Naive thymus-derived CD8-positive, alpha-beta T cell (primary cell): ENCODE data around the gene SLC39A6. TPM values are rescaled to one million over a fixed set of nuclear protein-coding genes. Genes with fewer than 3 reads are reported as not detected.
"Not testable (repeated sequence)": the region's sequence is repeated elsewhere in the genome, so short reads cannot be mapped to it uniquely, and the experiment has no call there.

Experiments used
- ATAC-seq, 2 donors: fragments of 150-1000 bp; cut with Tn5 transposase in 1 of 2; sonication (Bioruptor Pico), chemical (Tn5 transposase) in 1 of 2; 1 replicate in 1 of 2; 2 replicates in 1 of 2; pipeline ENCODE4 v1.10.0; 2021; ENCODE audit warnings: mild to moderate bottlenecking in 2 of 2, moderate library complexity in 2 of 2
- POLR2A ChIA-PET: fragments of 350-600 bp; sonication (Branson Sonifier 250); formaldehyde crosslinking; loops from one replicate; lab custom pipeline; 2021; ENCODE audit warnings: antibody characterized with exemption; lab: Charles Lee
- DNase-seq, 10 donors: peaks; one replicate each; pipeline versions ENCODE4 v3.0.0 to v3.0.0-alpha.2; 2020 to 2022
- H3K27ac Mint-ChIP-seq, 10 donors: one replicate each; pipeline ENCODE4 v1.8.0; 2020 to 2022; ENCODE audit warnings: mild to moderate bottlenecking in 10 of 10, mixed read lengths in 10 of 10, moderate library complexity in 4 of 10, inconsistent platforms in 1 of 10
- H3K27me3 Mint-ChIP-seq, 5 donors: one replicate each; pipeline ENCODE4 v1.8.0; 2021 to 2022; ENCODE audit warnings: mixed read lengths in 5 of 5
- H3K36me3 Mint-ChIP-seq, 3 donors: one replicate each; pipeline ENCODE4 v1.8.0; 2020 to 2022; ENCODE audit warnings: mixed read lengths in 3 of 3, mild to moderate bottlenecking in 2 of 3, inconsistent platforms in 1 of 3
- H3K4me1 Mint-ChIP-seq, 4 donors: one replicate each; pipeline ENCODE4 v1.8.0; 2021 to 2022; ENCODE audit warnings: mixed read lengths in 4 of 4
- H3K4me3 Mint-ChIP-seq, 10 donors: one replicate each; pipeline ENCODE4 v1.8.0; 2020 to 2022; ENCODE audit warnings: mild to moderate bottlenecking in 10 of 10, mixed read lengths in 10 of 10, moderate library complexity in 6 of 10, inconsistent platforms in 1 of 10
- H3K9me3 Mint-ChIP-seq, 9 donors: one replicate each; pipeline ENCODE4 v1.8.0; 2020 to 2022; ENCODE audit warnings: mixed read lengths in 9 of 9, mild to moderate bottlenecking in 3 of 9, inconsistent platforms in 1 of 9, moderate library complexity in 1 of 9
- polyA plus RNA-seq, 3 donors: library from polyadenylated mRNA; unstranded; fragments of 300-500 nt; fragmentation: Illumina TruSeq; gene quantifications; one replicate each; pipeline ENCODE4 v1.2.3, GENCODE V29; 2021
- total RNA-seq, 8 experiments: library from RNA in 2 of 8; stranded (reverse) in 2 of 8; gene quantifications; one replicate each; pipeline ENCODE4 v1.2.3 and lab custom pipeline; 2021 to 2026

Gene SLC39A6
- total RNA-seq (10 to 100 TPM; 22.4 to 22.9 TPM), polyA plus RNA-seq (10 to 100 TPM; 22.2 to 25.3 (median 23.0) TPM), total RNA-seq (lab: John Stamatoyannopoulos, UW) (23.6 to 106 (median 59.0) reads per million in 6 experiments)

GRCh38 chr18:36129300-36130038 is at the start of gene SLC39A6, which contains the start of gene ELP2:
Gene SLC39A6 (minus strand): TSS chr18:36129340. CDS start chr18:36127007, 2,333 bp downstream.
Gene ELP2 (plus strand): TSS chr18:36129899. CDS start chr18:36129934, 35 bp downstream.
- Mint-ChIP-seq H3K27me3 (no peaks in the 10 kb centered on the region), H3K4me1 (peaks cover 24 to 72% (median 63%) of the 10 kb centered on the region in 4 donors), H3K4me3 (peak within 1 kb of the TSS; percentile 90 to 98 (median 94)), H3K27ac (peak within 1 kb of the TSS; percentile 92 to 99 (median 98)), H3K9me3 (no peaks in the 10 kb centered on the region), H3K36me3 (peaks cover 0 to 38% (median 8%) of the 10 kb centered on the region in 3 donors)
- POLR2A ChIA-PET, result interaction anchor here (0.6 to 3.3 kb wide), 21 partner anchors 10 to 1087 kb away, joined by 3 to 27 read pairs (median 4); partner anchors contain the start of genes INO80C, RMP24, RPRD1A and ZNF24
- peak; percentile 87 to 92 for ATAC-seq
- DNase-seq, result peak; percentile 89 to 97 (median 96)

GRCh38 chr18:36177913-36178312 is 48.8 kb upstream of the SLC39A6 start:
- Mint-ChIP-seq H3K36me3 (peaks cover 0 to 46% (median 16%) of the 10 kb centered on the region in 3 donors), H3K27ac (peak overlapping the region in 5 of 10 donors; percentile 21 to 85 (median 33)), H3K4me3 (no peak overlapping the region), H3K27me3 (no peaks in the 10 kb centered on the region), H3K4me1 (peaks cover 6 to 19% (median 12%) of the 10 kb centered on the region in 4 donors), H3K9me3 (no peaks in the 10 kb centered on the region)
- POLR2A ChIA-PET, result interaction anchor here (0.6 kb wide), 1 partner anchor 17 kb away, joined by 5 read pairs; no protein-coding TSS in a partner anchor
- ATAC-seq (no peak), DNase-seq (no peak)

- H3K36me3 Mint-ChIP-seq, result peaks cover 0 to 57% (median 16%) of the 10 kb centered on the region in 3 donors
These were observed 47.6 kb upstream of the SLC39A6 start for GRCh38 chr18:36176711-36177110.

GRCh38 chr18:36176177-36176584 is 47.0 kb upstream of the SLC39A6 start:
- peaks cover 6 to 15% (median 11%) of the 10 kb centered on the region in 4 donors for H3K4me1 Mint-ChIP-seq
- no peaks in the 10 kb centered on the region for H3K9me3 Mint-ChIP-seq
- DNase-seq (no peak), ATAC-seq (no peak)
- peak overlapping the region in 2 of 10 donors; percentile 20 to 32 for H3K27ac Mint-ChIP-seq
- POLR2A ChIA-PET, result no interaction called here
- peaks cover 0 to 62% (median 16%) of the 10 kb centered on the region in 3 donors for H3K36me3 Mint-ChIP-seq
- H3K4me3 Mint-ChIP-seq, result no peak overlapping the region
- no peaks in the 10 kb centered on the region for H3K27me3 Mint-ChIP-seq

More at GRCh38 chr18:36176711-36177110, 47.6 kb upstream of the SLC39A6 start:
- ATAC-seq (no peak), DNase-seq (no peak)
- Mint-ChIP-seq H3K9me3 (no peaks in the 10 kb centered on the region), H3K27me3 (no peaks in the 10 kb centered on the region), H3K4me3 (no peak overlapping the region), H3K27ac (no peak overlapping the region), H3K4me1 (peaks cover 6 to 17% (median 11%) of the 10 kb centered on the region in 4 donors)
- POLR2A ChIA-PET, result no interaction called here

GRCh38 chr18:36175481-36175880 is 46.3 kb upstream of the SLC39A6 start:
- H3K27me3 Mint-ChIP-seq, result no peaks in the 10 kb centered on the region
- no peak overlapping the region for H3K4me3 Mint-ChIP-seq
- POLR2A ChIA-PET, result no interaction called here
- peak overlapping the region in 8 of 10 donors; percentile 2 to 82 (median 58) for H3K27ac Mint-ChIP-seq
- H3K4me1 Mint-ChIP-seq, result peaks cover 5 to 12% (median 8%) of the 10 kb centered on the region in 4 donors
- peaks cover 0 to 69% (median 19%) of the 10 kb centered on the region in 3 donors for H3K36me3 Mint-ChIP-seq
- H3K9me3 Mint-ChIP-seq, result no peaks in the 10 kb centered on the region
- DNase-seq (no peak), ATAC-seq (no peak)

GRCh38 chr18:36169938-36170337 is 40.8 kb upstream of the SLC39A6 start:
- Mint-ChIP-seq H3K27me3 (no peaks in the 10 kb centered on the region), H3K4me1 (no peaks in the 10 kb centered on the region), H3K36me3 (peaks cover 0 to 92% (median 25%) of the 10 kb centered on the region in 3 donors), H3K4me3 (no peak overlapping the region), H3K27ac (peak overlapping the region in 2 of 10 donors; percentile 48 to 60), H3K9me3 (no peaks in the 10 kb centered on the region)
- POLR2A ChIA-PET, result no interaction called here
- ATAC-seq, result no peak
- DNase-seq, result no peak

GRCh38 chr18:36168296-36168695 is 39.2 kb upstream of the SLC39A6 start:
- ATAC-seq, H3K9me3 Mint-ChIP-seq, H3K4me1 Mint-ChIP-seq, H3K27me3 Mint-ChIP-seq, DNase-seq, POLR2A ChIA-PET, H3K4me3 Mint-ChIP-seq: not testable (repeated sequence)
- H3K27ac Mint-ChIP-seq, result peak overlapping the region in 3 of 10 donors; percentile 12 to 71 (median 46)
- peaks cover 0 to 95% (median 32%) of the 10 kb centered on the region in 3 donors for H3K36me3 Mint-ChIP-seq

- Mint-ChIP-seq H3K9me3 (no peaks in the 10 kb centered on the region), H3K4me1 (peaks cover 0 to 4% (median under 1%) of the 10 kb centered on the region in 4 donors), H3K36me3 (peaks cover 0 to 95% (median 32%) of the 10 kb centered on the region in 3 donors), H3K27ac (peak overlapping the region in 1 of 10 donors; percentile 46), H3K27me3 (no peaks in the 10 kb centered on the region), H3K4me3 (no peak overlapping the region)
- POLR2A ChIA-PET, result no interaction called here
- ATAC-seq, result no peak
- no peak for DNase-seq
These were observed 38.6 kb upstream of the SLC39A6 start for GRCh38 chr18:36167692-36168218.

- peaks cover 0 to 95% (median 42%) of the 10 kb centered on the region in 3 donors for H3K36me3 Mint-ChIP-seq
- H3K27me3 Mint-ChIP-seq, result no peaks in the 10 kb centered on the region
- H3K9me3 Mint-ChIP-seq, result no peaks in the 10 kb centered on the region
- ATAC-seq, result no peak
- H3K27ac Mint-ChIP-seq, result peak overlapping the region in 1 of 10 donors; percentile 25
- no peak for DNase-seq
- POLR2A ChIA-PET, result no interaction called here
- H3K4me1 Mint-ChIP-seq, result peaks cover 3 to 21% (median 10%) of the 10 kb centered on the region in 4 donors
- no peak overlapping the region for H3K4me3 Mint-ChIP-seq
These were observed 33.8 kb upstream of the SLC39A6 start for GRCh38 chr18:36162981-36163380.

- peaks cover 0 to 95% (median 46%) of the 10 kb centered on the region in 3 donors for H3K36me3 Mint-ChIP-seq
- no peaks in the 10 kb centered on the region for H3K27me3 Mint-ChIP-seq
- no peak for DNase-seq
- H3K9me3 Mint-ChIP-seq, result no peaks in the 10 kb centered on the region
- no peak overlapping the region for H3K4me3 Mint-ChIP-seq
- POLR2A ChIA-PET, result interaction anchor here (0.7 kb wide), 1 partner anchor 17 kb away, joined by 5 read pairs; no protein-coding TSS in a partner anchor
- H3K4me1 Mint-ChIP-seq, result peaks cover 12 to 31% (median 19%) of the 10 kb centered on the region in 4 donors
- ATAC-seq, result no peak
- H3K27ac Mint-ChIP-seq, result peak overlapping the region in 1 of 10 donors; percentile 69
These were observed 31.8 kb upstream of the SLC39A6 start for GRCh38 chr18:36160959-36161371.

GRCh38 chr18:36158266-36158867 is 29.2 kb upstream of the SLC39A6 start:
- Mint-ChIP-seq H3K4me3 (no peak overlapping the region), H3K36me3 (peaks cover 4 to 94% (median 35%) of the 10 kb centered on the region in 3 donors), H3K9me3 (no peaks in the 10 kb centered on the region), H3K27me3 (no peaks in the 10 kb centered on the region), H3K27ac (peak overlapping the region in 2 of 10 donors; percentile 39 to 80), H3K4me1 (peaks cover 12 to 36% (median 24%) of the 10 kb centered on the region in 4 donors)
- ATAC-seq (no peak), DNase-seq (no peak)
- POLR2A ChIA-PET, result no interaction called here

GRCh38 chr18:36157441-36157840 is 28.3 kb upstream of the SLC39A6 start:
- peaks cover 17 to 34% (median 28%) of the 10 kb centered on the region in 4 donors for H3K4me1 Mint-ChIP-seq
- H3K4me3 Mint-ChIP-seq, result peak overlapping the region in 1 of 10 donors; percentile 9
- ATAC-seq (no peak), DNase-seq (no peak)
- H3K9me3 Mint-ChIP-seq, result no peaks in the 10 kb centered on the region
- H3K27me3 Mint-ChIP-seq, result no peaks in the 10 kb centered on the region
- POLR2A ChIA-PET, result interaction anchor here (0.9 kb wide), 1 partner anchor 27 kb away, joined by 3 read pairs; no protein-coding TSS in a partner anchor
- H3K27ac Mint-ChIP-seq, result peak overlapping the region in 8 of 10 donors; percentile 3 to 76 (median 50)
- H3K36me3 Mint-ChIP-seq, result peaks cover 4 to 95% (median 42%) of the 10 kb centered on the region in 3 donors
